Dermis microvascular lymphatic vessel endothelial cell (primary cell): ENCODE data around the gene INTS1. TPM values are rescaled to one million over a fixed set of nuclear protein-coding genes. Genes with fewer than 3 reads are reported as not detected.

Source experiments
- DNase-seq, 2 donors: peaks; one replicate each; pipeline versions ENCODE4 v3.0.0 to v3.0.0-alpha.2; 2010; ENCODE audit warnings: low read depth in 2 of 2
- total RNA-seq: library from RNA; depleted of rRNA; stranded (reverse); fragments of >200 nt; gene quantifications from 2 replicates; pipeline ENCODE4 v1.2.1, GENCODE V29; 2014

The INTS1 gene
- total RNA-seq, 1 donor from 2014 or later = 25.4 TPM

GRCh38 chr7:1433128-1433920 is 70.9 kb downstream of the INTS1 start:
- no peak for DNase-seq

GRCh38 chr7:1432411-1433082 is 71.6 kb downstream of the INTS1 start:
- peak; percentile 9 to 43 for DNase-seq

DNA sequence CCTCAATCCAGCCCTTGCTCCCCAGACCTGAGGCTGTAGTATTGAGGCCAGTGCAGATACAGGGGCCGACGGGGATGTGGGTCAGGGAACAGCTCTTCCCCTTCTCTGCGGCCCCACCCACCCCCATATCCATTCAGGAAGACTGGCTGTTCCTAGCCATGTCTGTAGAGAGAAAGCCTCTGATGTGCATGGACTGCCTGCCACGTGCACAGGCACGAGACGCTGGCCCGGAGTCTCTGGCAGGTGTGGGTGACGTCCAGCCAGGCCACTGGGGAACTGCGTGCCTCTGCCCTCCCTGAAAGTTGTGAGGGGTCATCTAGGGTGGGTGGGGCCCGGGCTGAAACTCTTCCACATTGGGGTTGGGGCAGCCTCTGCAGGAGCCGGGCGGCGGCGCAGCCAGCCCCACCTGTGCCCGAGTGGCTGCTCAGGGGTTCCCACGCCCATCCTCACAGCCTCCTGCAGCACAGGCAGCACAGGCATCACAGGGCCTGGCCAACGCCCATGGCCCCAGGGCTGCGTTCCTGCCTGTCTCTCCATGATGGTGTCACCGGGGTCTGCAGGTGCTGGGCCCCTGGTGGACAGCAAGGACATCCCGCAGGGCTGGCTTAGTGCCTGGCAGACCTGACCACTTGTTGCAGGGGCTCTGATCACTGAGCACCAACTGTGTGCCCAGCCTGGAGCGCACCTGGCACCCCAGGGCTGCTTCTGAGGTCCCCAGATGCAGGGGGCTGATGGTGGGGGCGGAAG is 72.4 kb downstream of the INTS1 start:
- DNase-seq = no peak

DNA sequence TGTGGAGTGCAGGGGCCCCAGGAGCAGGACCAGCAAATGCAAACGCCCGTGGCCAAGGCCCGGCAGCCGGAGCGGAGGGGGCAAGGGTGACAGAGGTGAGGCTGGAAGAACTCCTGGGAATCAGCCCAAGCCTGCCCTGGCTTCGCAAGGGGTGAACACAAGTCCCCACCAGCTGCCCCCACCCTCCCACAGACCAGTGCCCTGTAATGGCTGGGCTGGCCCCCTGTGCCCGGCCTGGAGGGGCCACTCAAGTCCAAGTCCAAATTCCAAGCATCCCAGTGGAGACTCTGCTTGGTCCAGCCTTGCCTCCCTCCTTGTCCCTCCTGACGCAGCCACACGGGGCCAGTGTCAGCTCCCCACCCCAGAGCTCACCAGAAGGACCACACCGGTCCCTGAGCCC is 73.0 kb downstream of the INTS1 start:
- no peak for DNase-seq

GRCh38 chr7:1430056-1430845 is 73.9 kb downstream of the INTS1 start:
- DNase-seq = no peak

GRCh38 chr7:1428941-1429501 is 75.2 kb downstream of the INTS1 start:
- DNase-seq = no peak

DNA sequence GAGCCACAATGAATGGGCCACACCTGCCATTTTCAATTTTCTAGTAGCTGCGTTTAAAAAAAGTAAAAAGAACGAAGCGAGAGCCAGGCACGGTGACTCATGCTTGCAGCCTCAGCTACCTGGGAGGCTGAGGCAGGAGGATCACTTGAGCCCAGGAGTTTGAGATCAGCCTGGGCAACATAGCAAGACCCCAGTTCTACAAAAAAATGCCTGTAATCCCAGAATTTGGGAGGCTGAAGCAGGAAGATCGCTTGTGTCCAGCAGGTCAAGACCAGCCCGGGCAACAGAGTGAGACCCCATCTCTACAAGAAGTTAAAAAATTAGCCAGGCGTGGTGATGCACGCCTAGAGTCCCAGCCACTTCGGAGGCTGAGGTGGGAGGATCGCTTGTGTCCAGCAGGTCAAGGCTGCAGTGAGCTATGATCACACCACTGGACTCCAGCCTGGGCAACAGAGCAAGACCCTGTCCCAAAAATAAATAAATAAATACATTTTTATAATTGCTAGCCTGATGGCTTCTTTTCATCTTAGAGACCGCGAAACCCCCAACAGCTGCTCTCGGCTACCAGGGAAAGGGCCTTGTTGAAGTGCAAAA is 77.0 kb downstream of the INTS1 start:
- DNase-seq = no peak

DNA sequence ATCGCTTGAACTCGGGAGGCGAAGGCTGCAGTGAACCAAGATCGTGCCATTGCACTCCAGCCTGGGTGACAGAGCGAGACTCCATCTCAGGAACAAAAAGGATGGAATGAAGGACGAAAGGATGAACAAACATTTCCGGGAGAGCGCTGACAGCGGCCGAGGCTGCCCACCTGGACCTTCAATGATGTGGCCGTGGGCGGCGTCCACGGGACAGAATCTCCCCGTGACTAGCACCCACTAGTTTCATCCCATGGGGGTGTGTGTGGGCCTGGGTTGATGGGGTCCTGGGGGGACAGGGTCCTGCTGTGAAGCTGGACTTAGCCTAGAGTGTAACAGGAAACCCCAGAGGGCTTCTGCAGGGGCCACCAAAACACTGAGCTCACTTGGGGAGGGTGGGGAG is 77.7 kb downstream of the INTS1 start:
- no peak for DNase-seq

GRCh38 chr7:1425292-1426136 is 78.7 kb downstream of the INTS1 start:
- no peak for DNase-seq

GRCh38 chr7:1424041-1424440 is 80.1 kb downstream of the INTS1 start:
- DNase-seq = no peak

DNA sequence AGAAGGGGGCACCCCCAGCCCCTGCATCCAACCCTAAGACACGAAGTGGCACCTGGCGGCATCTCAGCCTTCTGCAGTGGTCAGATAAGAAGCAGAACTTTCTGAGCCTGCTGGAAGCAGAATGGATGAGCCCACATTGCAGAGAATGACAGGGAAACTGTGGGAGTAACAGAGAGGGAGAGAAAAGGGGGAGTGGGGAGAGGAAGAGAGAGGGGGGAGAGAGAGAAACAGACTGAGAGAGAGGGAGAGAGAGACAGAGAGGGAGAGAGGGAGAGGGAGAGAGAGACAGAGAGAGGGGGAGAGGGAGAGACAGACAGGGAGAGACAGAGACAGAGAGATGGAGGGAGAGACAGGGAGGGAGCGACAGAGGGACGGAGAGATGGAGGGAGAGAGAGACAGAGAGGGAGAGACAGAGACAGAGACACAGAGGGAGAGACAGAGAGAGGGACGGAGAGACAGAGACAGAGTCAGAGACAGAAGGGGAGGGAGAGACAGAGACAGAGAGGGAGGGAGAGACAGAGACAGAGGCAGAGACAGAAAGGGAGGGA is 80.9 kb downstream of the INTS1 start:
- no peak for DNase-seq

DNA sequence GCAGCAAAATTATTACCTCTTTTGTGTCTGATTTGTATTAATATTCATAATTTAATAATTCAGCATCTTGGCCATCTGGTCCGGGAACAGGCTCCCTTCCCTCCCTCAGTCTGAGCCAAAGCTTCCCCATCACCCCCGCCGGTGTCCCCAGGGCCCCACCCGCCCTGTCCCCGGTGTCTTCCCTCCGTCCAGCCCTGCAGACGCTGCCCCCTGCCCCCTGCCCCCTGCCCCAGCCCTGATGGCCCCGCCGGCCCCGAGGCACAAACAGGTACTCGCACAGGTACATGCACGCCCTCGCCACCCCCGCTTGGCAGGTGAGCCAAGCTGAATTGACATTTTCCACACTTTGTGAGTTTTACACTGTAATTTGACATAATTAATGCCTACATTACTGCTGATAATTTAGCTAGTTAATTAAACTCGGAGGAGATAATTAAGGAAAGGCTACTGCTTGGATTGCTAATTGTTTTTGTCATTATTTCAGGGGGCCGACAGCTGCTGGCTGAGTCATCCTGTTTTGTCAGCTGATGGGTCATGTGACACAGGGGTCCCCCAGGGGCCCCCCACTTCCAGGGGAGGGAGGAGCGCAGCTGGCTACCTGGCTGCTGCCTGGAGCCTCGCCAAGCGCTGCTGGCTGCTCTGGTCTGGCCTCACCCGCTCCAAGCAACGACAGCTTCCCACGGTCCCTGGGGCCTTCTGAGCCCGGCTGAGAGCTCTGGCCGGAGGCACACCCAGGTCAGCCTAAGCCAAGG is 81.5 kb downstream of the INTS1 start:
- no peak for DNase-seq

- no peak for DNase-seq
These were observed 82.2 kb downstream of the INTS1 start for GRCh38 chr7:1421946-1422345.

GRCh38 chr7:1421020-1421790 is 83.0 kb downstream of the INTS1 start:
- no peak for DNase-seq
